Hepatocyte (in vitro differentiated cells): ENCODE data around the gene STPG3. TPM values are rescaled to one million over a fixed set of nuclear protein-coding genes. Genes with fewer than 3 reads are reported as not detected.

ENCODE experiments used
- DNase-seq: peaks from one replicate; pipeline ENCODE4 v3.0.0-alpha.2; 2016; ENCODE audit warnings: low spot score
- H2AFZ ChIP-seq: fragments of 200-600 bp; sonication (generic); 2 replicates; pipeline ENCODE4 v1.6.0; 2016; ENCODE audit warnings: antibody characterized with exemption, mild to moderate bottlenecking
- H3K27ac ChIP-seq: fragments of 200-600 bp; sonication (generic); 2 replicates; pipeline ENCODE4 v1.5.1; 2016; ENCODE audit warnings: mild to moderate bottlenecking
- H3K27me3 ChIP-seq: fragments of 200-600 bp; sonication (generic); 2 replicates; pipeline ENCODE4 v1.6.1; 2016
- H3K36me3 ChIP-seq: fragments of 200-600 bp; sonication (generic); replicated peaks from 2 replicates; pipeline ENCODE4 v1.5.1; 2016; ENCODE audit warnings: low read depth; ENCODE audit not compliant: insufficient read depth
- H3K4me1 ChIP-seq: fragments of 200-600 bp; sonication (generic); 2 replicates; pipeline ENCODE4 v1.5.1; 2016; ENCODE audit warnings: mild to moderate bottlenecking, moderate library complexity; ENCODE audit not compliant: insufficient read depth
- H3K4me2 ChIP-seq: fragments of 200-600 bp; sonication (generic); 2 replicates; pipeline ENCODE4 v1.6.0; 2016
- H3K4me3 ChIP-seq: fragments of 200-600 bp; sonication (generic); 2 replicates; pipeline ENCODE4 v1.5.1; 2016; ENCODE audit warnings: mild to moderate bottlenecking
- H3K79me2 ChIP-seq: fragments of 200-600 bp; sonication (generic); 2 replicates; pipeline ENCODE4 v1.6.0; 2017; ENCODE audit warnings: mild to moderate bottlenecking
- H3K9me2 ChIP-seq: fragments of 200-600 bp; sonication (generic); replicated peaks from 2 replicates; pipeline ENCODE4 v1.6.0; 2017; ENCODE audit warnings: mild to moderate bottlenecking; ENCODE audit not compliant: insufficient read depth
- H3K9me3 ChIP-seq: fragments of 200-600 bp; sonication (generic); 2 replicates; pipeline ENCODE4 v1.5.1; 2016; ENCODE audit warnings: low read depth, mild to moderate bottlenecking
- H4K20me1 ChIP-seq: fragments of 200-600 bp; sonication (generic); 2 replicates; pipeline ENCODE4 v1.6.0; 2016; ENCODE audit warnings: mild to moderate bottlenecking; ENCODE audit not compliant: insufficient read depth, poor library complexity, severe bottlenecking
- EZH2 ChIP-seq: fragments of 200-600 bp; sonication (generic); IDR thresholded peaks from 2 replicates; pipeline ENCODE4 v1.6.1; 2016; ENCODE audit warnings: antibody characterized with exemption, mild to moderate bottlenecking, borderline replicate concordance
- EZH2phosphoT487 ChIP-seq: fragments of 200-600 bp; sonication (generic); IDR thresholded peaks from one replicate; pipeline ENCODE4 v1.6.1; 2018; ENCODE audit warnings: antibody characterized with exemption, mild to moderate bottlenecking, low read depth, moderate library complexity; ENCODE audit not compliant: unreplicated experiment, severe bottlenecking
- WGBS: methylation state at CpG from one replicate; pipeline ENCODE4 v1.1.6; 2016; ENCODE audit warnings: low lambda C conversion rate; ENCODE audit errors: missing lambda C conversion rate; 5-methylcytosine and 5-hydroxymethylcytosine counted together
- polyA plus RNA-seq: library from polyadenylated mRNA; unstranded; fragments of >200 nt; fragmentation: Nextera tagmentation; extraction: Ambion mirVana; gene quantifications from 2 replicates; pipeline ENCODE4 v1.2.1, GENCODE V29; 2016
- total RNA-seq: library from RNA; depleted of rRNA; stranded (reverse); fragments of >200 nt; gene quantifications from 2 replicates; pipeline ENCODE4 v1.2.3, GENCODE V29; 2014
- TF ChIP-seq, protein P1 (sequence below): fragments of 200-600 bp; sonication (generic); IDR thresholded peaks from 2 replicates; pipeline ENCODE4 v1.5.1; 2016; ENCODE audit warnings: antibody characterized with exemption, mild to moderate bottlenecking; ENCODE audit not compliant: poor library complexity

Gene STPG3
- total and polyA plus RNA-seq, 2 experiments from 2014 or later = 1.5 TPM; not detected in 1

DNA sequence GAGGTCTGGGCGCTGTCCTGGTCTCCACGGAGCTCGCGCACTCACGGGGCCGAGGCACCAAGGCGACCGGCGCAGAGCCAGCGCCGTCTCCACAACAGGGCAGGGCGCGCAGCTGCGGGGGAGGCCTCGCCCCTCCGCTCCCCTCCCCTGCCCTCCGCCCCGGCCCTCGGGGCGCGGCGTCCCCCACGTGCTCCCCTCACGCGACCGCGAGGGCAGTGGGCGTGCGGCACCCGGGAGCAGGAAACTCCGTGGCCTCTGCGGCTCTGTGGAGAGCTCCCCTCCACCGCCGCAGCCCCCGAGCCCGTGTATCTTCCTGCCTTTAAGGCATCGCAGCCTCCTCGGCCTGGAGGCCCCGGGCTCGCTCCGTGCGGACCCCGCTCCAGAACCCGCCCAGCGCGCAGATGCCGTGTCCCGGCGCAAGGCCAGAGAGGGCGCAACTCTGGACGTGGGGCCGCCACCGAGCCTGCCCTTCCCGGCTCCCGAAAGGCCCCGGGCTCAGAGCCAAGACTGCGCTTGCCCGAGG lies 10.7 kb upstream of the STPG3 start:
- H3K4me1 ChIP-seq = peaks cover 34% of the 10 kb centered on the region
- WGBS = 1% methylated on average over 40 of the region's 58 CpGs
- peak overlapping the region; percentile 82 for H3K4me3 ChIP-seq
- DNase-seq = peak; percentile 91
- no peaks in the 10 kb centered on the region for H3K9me3 ChIP-seq
- peaks cover 61% of the 10 kb centered on the region for H3K79me2 ChIP-seq
- no peaks in the 10 kb centered on the region for H3K9me2 ChIP-seq
- H4K20me1 ChIP-seq = peaks cover 24% of the 10 kb centered on the region
- H3K27ac ChIP-seq = peak overlapping the region; percentile 94
- no peaks in the 10 kb centered on the region for H3K36me3 ChIP-seq
- H3K4me2 ChIP-seq = peak overlapping the region; percentile 82
- no peaks in the 10 kb centered on the region for H3K27me3 ChIP-seq
- TF ChIP-seq, protein P1, sequence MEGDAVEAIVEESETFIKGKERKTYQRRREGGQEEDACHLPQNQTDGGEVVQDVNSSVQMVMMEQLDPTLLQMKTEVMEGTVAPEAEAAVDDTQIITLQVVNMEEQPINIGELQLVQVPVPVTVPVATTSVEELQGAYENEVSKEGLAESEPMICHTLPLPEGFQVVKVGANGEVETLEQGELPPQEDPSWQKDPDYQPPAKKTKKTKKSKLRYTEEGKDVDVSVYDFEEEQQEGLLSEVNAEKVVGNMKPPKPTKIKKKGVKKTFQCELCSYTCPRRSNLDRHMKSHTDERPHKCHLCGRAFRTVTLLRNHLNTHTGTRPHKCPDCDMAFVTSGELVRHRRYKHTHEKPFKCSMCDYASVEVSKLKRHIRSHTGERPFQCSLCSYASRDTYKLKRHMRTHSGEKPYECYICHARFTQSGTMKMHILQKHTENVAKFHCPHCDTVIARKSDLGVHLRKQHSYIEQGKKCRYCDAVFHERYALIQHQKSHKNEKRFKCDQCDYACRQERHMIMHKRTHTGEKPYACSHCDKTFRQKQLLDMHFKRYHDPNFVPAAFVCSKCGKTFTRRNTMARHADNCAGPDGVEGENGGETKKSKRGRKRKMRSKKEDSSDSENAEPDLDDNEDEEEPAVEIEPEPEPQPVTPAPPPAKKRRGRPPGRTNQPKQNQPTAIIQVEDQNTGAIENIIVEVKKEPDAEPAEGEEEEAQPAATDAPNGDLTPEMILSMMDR = peak; percentile 21
- TF ChIP-seq EZH2phosphoT487 = no peak
- H2AFZ ChIP-seq = peak overlapping the region; percentile 33

DNA sequence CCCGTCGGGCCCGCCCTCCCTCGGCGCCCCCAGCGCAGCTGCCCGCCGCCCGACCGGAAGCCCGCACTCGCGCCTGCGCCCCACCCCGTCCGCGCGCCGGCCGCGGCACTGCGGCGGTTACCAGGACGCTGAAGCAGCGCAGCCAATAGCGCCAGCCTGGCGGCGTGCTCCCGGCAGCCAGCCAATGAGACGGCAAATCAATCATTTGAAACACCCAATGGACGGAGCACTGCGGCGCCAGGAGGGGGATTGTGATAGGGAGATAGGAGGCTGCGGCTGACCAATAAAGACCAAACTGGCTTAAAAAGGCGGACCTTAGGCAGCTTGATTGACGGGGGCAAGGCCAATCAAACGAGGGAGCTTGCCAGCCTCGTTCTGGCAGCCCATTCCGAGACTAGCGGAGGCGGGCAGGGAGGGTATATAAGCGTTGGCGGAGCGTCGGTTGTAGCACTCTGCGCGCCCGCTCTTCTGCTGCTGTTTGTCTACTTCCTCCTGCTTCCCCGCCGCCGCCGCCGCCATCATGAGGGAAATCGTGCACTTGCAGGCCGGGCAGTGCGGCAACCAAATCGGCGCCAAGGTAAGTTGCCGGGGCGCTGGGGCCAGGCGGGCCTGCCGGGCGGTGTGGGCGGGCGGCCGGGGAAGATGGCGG lies 10.1 kb upstream of the STPG3 start, which contains the start of gene TUBB4B:
Gene TUBB4B, plus strand, starts transcription at position 447 of the 649 bp plus-strand sequence. Its CDS starts 74 bp downstream, at position 521.
- H3K27me3 ChIP-seq = no peaks in the 10 kb centered on the region
- TF ChIP-seq, protein P1 = no peak
- TF ChIP-seq EZH2 = no peak
- TF ChIP-seq EZH2phosphoT487 = no peak
- peaks cover 24% of the 10 kb centered on the region for H4K20me1 ChIP-seq
- DNase-seq = peak; percentile 99
- H3K79me2 ChIP-seq = peaks cover 61% of the 10 kb centered on the region
- peak within 1 kb of the TSS; percentile 98 for H3K4me3 ChIP-seq
- peak within 1 kb of the TSS; percentile 94 for H3K4me2 ChIP-seq
- no peaks in the 10 kb centered on the region for H3K9me3 ChIP-seq
- H3K4me1 ChIP-seq = peaks cover 31% of the 10 kb centered on the region
- H3K27ac ChIP-seq = peak within 1 kb of the TSS; percentile 94
- H3K9me2 ChIP-seq = no peaks in the 10 kb centered on the region
- H3K36me3 ChIP-seq = no peaks in the 10 kb centered on the region
- peak within 1 kb of the TSS; percentile 33 for H2AFZ ChIP-seq
- WGBS = under 1% methylated on average over 47 of the region's 67 CpGs

DNA sequence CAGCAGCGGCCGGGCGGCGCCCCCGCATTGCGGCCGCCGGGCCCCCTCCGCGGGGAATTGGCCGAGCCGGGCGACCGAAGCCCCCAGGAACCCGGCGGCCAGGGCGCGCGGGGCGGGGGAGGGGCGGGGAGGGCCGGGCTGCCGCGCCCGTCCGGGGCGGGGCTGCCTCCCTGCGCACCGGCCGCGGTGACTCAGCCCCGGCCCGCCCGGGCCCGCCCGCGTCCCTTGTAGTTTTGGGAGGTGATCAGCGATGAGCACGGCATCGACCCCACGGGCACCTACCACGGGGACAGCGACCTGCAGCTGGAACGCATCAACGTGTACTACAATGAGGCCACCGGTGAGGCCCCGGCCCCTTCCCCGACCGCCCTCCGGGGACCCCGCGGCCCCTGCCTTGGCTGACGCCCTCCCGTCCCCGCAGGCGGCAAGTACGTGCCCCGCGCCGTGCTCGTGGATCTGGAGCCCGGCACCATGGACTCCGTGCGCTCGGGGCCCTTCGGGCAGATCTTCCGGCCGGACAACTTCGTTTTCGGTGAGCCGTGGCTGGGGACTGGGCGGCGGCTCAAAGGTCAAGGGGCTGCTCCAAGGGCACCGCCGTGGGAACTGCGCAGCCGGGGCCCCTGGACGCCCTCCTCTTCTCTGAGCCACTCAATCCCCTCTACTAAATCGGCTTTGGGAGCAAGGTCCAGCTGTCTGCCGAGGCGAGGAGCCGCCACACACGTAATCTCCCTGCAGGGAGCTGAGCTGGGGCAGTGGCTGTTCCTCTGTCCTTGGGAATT lies 9.4 kb upstream of the STPG3 start:
- Histone ChIP-seq H3K4me3 (peak overlapping the region; percentile 98), H2AFZ (no peak overlapping the region), H3K27me3 (no peaks in the 10 kb centered on the region), H4K20me1 (peaks cover 24% of the 10 kb centered on the region), H3K9me2 (no peaks in the 10 kb centered on the region), H3K4me1 (peaks cover 25% of the 10 kb centered on the region), H3K27ac (peak overlapping the region; percentile 94), H3K9me3 (no peaks in the 10 kb centered on the region), H3K79me2 (peaks cover 60% of the 10 kb centered on the region), H3K4me2 (peak overlapping the region; percentile 94), H3K36me3 (no peaks in the 10 kb centered on the region)
- peak; percentile 79 for DNase-seq
- 5% methylated on average over 21 of the region's 83 CpGs for WGBS
- no peak for TF ChIP-seq EZH2phosphoT487
- no peak for TF ChIP-seq EZH2
- TF ChIP-seq, protein P1 = no peak
